Breast epithelium (tissue), 4 donors: ENCODE measurements around the gene SVEP1. TPM values are rescaled to one million over a fixed set of nuclear protein-coding genes. Genes with fewer than 3 reads are reported as not detected.

Experiments used
- DNase-seq, 2 donors: peaks; one replicate each; pipeline ENCODE4 v3.0.0-alpha.2; 2019; ENCODE audit warnings: low spot score in 2 of 2
- H3K27ac ChIP-seq, 2 donors: fragments of 200-600 bp; sonication (generic) in 1 of 2; one replicate each; pipeline ENCODE4 v1.5.1; 2016 to 2019; ENCODE audit warnings: mild to moderate bottlenecking in 1 of 2
- H3K27me3 ChIP-seq, 2 donors: fragments of 200-600 bp; sonication (generic) in 1 of 2; one replicate each; pipeline versions ENCODE4 v1.5.1 to v1.6.0; 2017 to 2019; ENCODE audit warnings: control low read depth in 1 of 2, mild to moderate bottlenecking in 1 of 2
- H3K36me3 ChIP-seq: fragments of 200-600 bp; one replicate; pipeline ENCODE4 v1.5.1; 2019
- H3K4me1 ChIP-seq, 2 donors: fragments of 200-600 bp; sonication (generic); one replicate each; pipeline ENCODE4 v1.5.1; 2016 to 2019; ENCODE audit warnings: control low read depth in 1 of 2
- H3K4me3 ChIP-seq, 3 donors: fragments of 200-600 bp; sonication (generic); 1 replicate in 2 of 3; 2 replicates in 1 of 3; pipeline ENCODE4 v1.5.1; 2016 to 2019; ENCODE audit warnings: mild to moderate bottlenecking in 3 of 3, moderate library complexity in 2 of 3
- H3K9me3 ChIP-seq, 2 donors: fragments of 200-600 bp; sonication (generic) in 1 of 2; one replicate each; pipeline ENCODE4 v1.5.1; 2016 to 2019; ENCODE audit warnings: control low read depth in 1 of 2
- CTCF ChIP-seq, 3 donors: fragments of 450-650 bp; IDR thresholded peaks; one replicate each; pipeline ENCODE4 v1.5.1; 2016 to 2017; ENCODE audit warnings: antibody characterized with exemption in 3 of 3, mild to moderate bottlenecking in 3 of 3, moderate library complexity in 3 of 3
- POLR2A ChIP-seq: fragments of 450-650 bp; IDR thresholded peaks from one replicate; pipeline ENCODE4 v1.6.1; 2016; ENCODE audit warnings: antibody characterized with exemption, mild to moderate bottlenecking, moderate library complexity
- POLR2AphosphoS5 ChIP-seq, 3 donors: sonication (generic); formaldehyde crosslinking; IDR thresholded peaks; one replicate each; pipeline ENCODE4 v1.6.1; 2017; ENCODE audit warnings: antibody characterized with exemption in 3 of 3
- intact Hi-C: fragments of 100-400 bp; cut with DNase I; formaldehyde crosslinking; loops from one replicate; pipeline ENCODE4 v1.15.1; 2023; ENCODE audit warnings: low total_unique reads
- total RNA-seq, 3 donors: library from RNA; depleted of rRNA; stranded (reverse); fragments of >200 nt; gene quantifications; one replicate each; pipeline ENCODE4 v1.1.0, GENCODE V29; 2016

The SVEP1 gene
- total RNA-seq, 3 donors from 2014 or later = 54.6 to 158 (median 99.0) TPM

- no peak overlapping the region for H3K27ac ChIP-seq
- intact Hi-C loops = no loop called here
- no peaks in the 10 kb centered on the region for H3K27me3 ChIP-seq
- no peak for DNase-seq
- TF ChIP-seq POLR2A = no peak
- no peak for TF ChIP-seq CTCF (IDR thresholded peaks at IDR 0.05)
- TF ChIP-seq POLR2AphosphoS5 (IDR thresholded peaks at IDR 0.05) = no peak
- H3K9me3 ChIP-seq = no peaks in the 10 kb centered on the region
- H3K4me3 ChIP-seq = no peak overlapping the region
- H3K36me3 ChIP-seq = no peaks in the 10 kb centered on the region
- H3K4me1 ChIP-seq = no peaks in the 10 kb centered on the region
These were observed 187.6 kb downstream of the SVEP1 start for GRCh38 chr9:110391826-110392485.

- no peak overlapping the region for H3K4me3 ChIP-seq
- DNase-seq = no peak
- no peaks in the 10 kb centered on the region for H3K27me3 ChIP-seq
- intact Hi-C loops = no loop called here
- H3K9me3 ChIP-seq = no peaks in the 10 kb centered on the region
- H3K36me3 ChIP-seq = no peaks in the 10 kb centered on the region
- H3K4me1 ChIP-seq = no peaks in the 10 kb centered on the region
- no peak overlapping the region for H3K27ac ChIP-seq
- TF ChIP-seq POLR2AphosphoS5 (IDR thresholded peaks at IDR 0.05) (no peak), POLR2A (no peak), CTCF (IDR thresholded peaks at IDR 0.05) (no peak)
These were observed 190.3 kb downstream of the SVEP1 start for GRCh38 chr9:110389148-110389750.

- no peaks in the 10 kb centered on the region for H3K27me3 ChIP-seq
- H3K4me1 ChIP-seq = no peaks in the 10 kb centered on the region
- no peak overlapping the region for H3K4me3 ChIP-seq
- TF ChIP-seq POLR2A (no peak), POLR2AphosphoS5 (IDR thresholded peaks at IDR 0.05) (no peak), CTCF (IDR thresholded peaks at IDR 0.05) (no peak)
- H3K36me3 ChIP-seq = no peaks in the 10 kb centered on the region
- H3K27ac ChIP-seq = no peak overlapping the region
- DNase-seq = no peak
- H3K9me3 ChIP-seq = no peaks in the 10 kb centered on the region
- intact Hi-C loops = no loop called here
These were observed 196.1 kb downstream of the SVEP1 start for GRCh38 chr9:110383491-110383890.

GRCh38 chr9:110382731-110383130 is 196.8 kb downstream of the SVEP1 start:
- H3K9me3 ChIP-seq = no peaks in the 10 kb centered on the region
- TF ChIP-seq CTCF (IDR thresholded peaks at IDR 0.05) = no peak
- TF ChIP-seq POLR2AphosphoS5 (IDR thresholded peaks at IDR 0.05) = no peak
- TF ChIP-seq POLR2A = no peak
- no peak overlapping the region for H3K27ac ChIP-seq
- no peaks in the 10 kb centered on the region for H3K27me3 ChIP-seq
- no peak for DNase-seq
- intact Hi-C loops = no loop called here
- no peaks in the 10 kb centered on the region for H3K36me3 ChIP-seq
- no peaks in the 10 kb centered on the region for H3K4me1 ChIP-seq
- H3K4me3 ChIP-seq = no peak overlapping the region

- Histone ChIP-seq H3K4me3 (no peak overlapping the region), H3K4me1 (no peaks in the 10 kb centered on the region), H3K27ac (no peak overlapping the region), H3K36me3 (no peaks in the 10 kb centered on the region), H3K27me3 (no peaks in the 10 kb centered on the region), H3K9me3 (no peaks in the 10 kb centered on the region)
- no peak for DNase-seq
- TF ChIP-seq POLR2A = no peak
- no peak for TF ChIP-seq CTCF (IDR thresholded peaks at IDR 0.05)
- no peak for TF ChIP-seq POLR2AphosphoS5 (IDR thresholded peaks at IDR 0.05)
- intact Hi-C loops = no loop called here
These were observed 208.0 kb downstream of the SVEP1 start for GRCh38 chr9:110371411-110372007.
